Fibroblast of lung (primary cell): ENCODE data around the gene RENBP. TPM values are rescaled to one million over a fixed set of nuclear protein-coding genes. Genes with fewer than 3 reads are reported as not detected.

Experiments used
- DNase-seq, 2 donors: peaks; one replicate each; pipeline versions ENCODE4 v3.0.0 to v3.0.0-alpha.2; 2010; ENCODE audit warnings: low read depth in 2 of 2
- H2AFZ ChIP-seq: 2 replicates; pipeline ENCODE4 v1.5.1; 2012; ENCODE audit warnings: low read length, control low read depth, inconsistent platforms
- H3K27ac ChIP-seq: 2 replicates; pipeline ENCODE4 v1.5.1; 2011; ENCODE audit warnings: low read length, control low read depth; ENCODE audit not compliant: insufficient read depth
- H3K27me3 ChIP-seq: 2 replicates; pipeline ENCODE4 v1.5.1; 2011; ENCODE audit warnings: mild to moderate bottlenecking, low read length; ENCODE audit not compliant: control insufficient read depth, insufficient read depth
- H3K36me3 ChIP-seq: 2 replicates; pipeline ENCODE4 v1.5.1; 2011; ENCODE audit warnings: low read length; ENCODE audit not compliant: control insufficient read depth, insufficient read depth
- H3K4me1 ChIP-seq: 2 replicates; pipeline ENCODE4 v1.5.1; 2011; ENCODE audit warnings: low read length; ENCODE audit not compliant: control insufficient read depth, insufficient read depth; ENCODE audit errors: extremely low read depth
- H3K4me2 ChIP-seq: 2 replicates; pipeline ENCODE4 v1.5.1; 2011; ENCODE audit warnings: low read length, control low read depth; ENCODE audit not compliant: insufficient read depth; ENCODE audit errors: extremely low read depth
- H3K4me3 ChIP-seq, 4 experiments: fragments of 200-600 bp in 1 of 4; sonication (generic) in 1 of 4; replicated peaks in 1 of 4; 2 replicates each; pipeline ENCODE4 v1.5.1; 2011 to 2016; ENCODE audit warnings: low read length in 4 of 4, low read depth in 3 of 4, mild to moderate bottlenecking in 3 of 4, control low read depth in 2 of 4, inconsistent platforms in 1 of 4, mixed read lengths in 1 of 4; ENCODE audit not compliant: insufficient read depth in 1 of 4; ENCODE audit errors: control extremely low read depth in 1 of 4
- H3K79me2 ChIP-seq: 2 replicates; pipeline ENCODE4 v1.5.1; 2012; ENCODE audit warnings: mild to moderate bottlenecking, low read length, inconsistent platforms; ENCODE audit not compliant: control insufficient read depth, insufficient read depth
- H3K9ac ChIP-seq: 2 replicates; pipeline ENCODE4 v1.5.1; 2011; ENCODE audit warnings: mild to moderate bottlenecking, low read length, control low read depth; ENCODE audit not compliant: insufficient read depth
- H3K9me3 ChIP-seq: 2 replicates; pipeline ENCODE4 v1.5.1; 2012; ENCODE audit warnings: low read depth, low read length; ENCODE audit not compliant: control insufficient read depth, insufficient read depth
- H4K20me1 ChIP-seq: 2 replicates; pipeline ENCODE4 v1.5.1; 2011; ENCODE audit warnings: low read length; ENCODE audit not compliant: control insufficient read depth, insufficient read depth; ENCODE audit errors: extremely low read depth
- CTCF ChIP-seq, 2 donors: IDR thresholded peaks in 1 of 2; conservative IDR thresholded peaks in 1 of 2; 1 replicate in 1 of 2; 2 replicates in 1 of 2; pipeline ENCODE4 v1.5.1; 2011 to 2012; ENCODE audit warnings: low read length in 2 of 2, control low read depth in 1 of 2, inconsistent platforms in 1 of 2, low read depth in 1 of 2, mild to moderate bottlenecking in 1 of 2
- EZH2 ChIP-seq: IDR thresholded peaks from 2 replicates; pipeline ENCODE4 v1.5.1; 2012; ENCODE audit warnings: low read length, control low read depth, mild to moderate bottlenecking; ENCODE audit errors: missing control alignments
- polyA plus RNA-seq, 2 donors: library from polyadenylated mRNA; depleted of rRNA in 1 of 2; stranded (reverse) in 1 of 2; unstranded in 1 of 2; fragments of >200 nt; gene quantifications; 2 replicates each; pipeline ENCODE4 v1.2.1, GENCODE V29; 2011 to 2012; ENCODE audit warnings: missing spikeins in 1 of 2
- total RNA-seq: library from RNA; depleted of rRNA; stranded (reverse); fragments of >200 nt; gene quantifications from 2 replicates; pipeline ENCODE4 v1.2.1, GENCODE V29; 2014

Gene RENBP
- total and polyA plus RNA-seq, 2 donors (not counting 1 experiment from before 2014, with no cell fraction given) = 0.92 to 8.8 TPM

DNA sequence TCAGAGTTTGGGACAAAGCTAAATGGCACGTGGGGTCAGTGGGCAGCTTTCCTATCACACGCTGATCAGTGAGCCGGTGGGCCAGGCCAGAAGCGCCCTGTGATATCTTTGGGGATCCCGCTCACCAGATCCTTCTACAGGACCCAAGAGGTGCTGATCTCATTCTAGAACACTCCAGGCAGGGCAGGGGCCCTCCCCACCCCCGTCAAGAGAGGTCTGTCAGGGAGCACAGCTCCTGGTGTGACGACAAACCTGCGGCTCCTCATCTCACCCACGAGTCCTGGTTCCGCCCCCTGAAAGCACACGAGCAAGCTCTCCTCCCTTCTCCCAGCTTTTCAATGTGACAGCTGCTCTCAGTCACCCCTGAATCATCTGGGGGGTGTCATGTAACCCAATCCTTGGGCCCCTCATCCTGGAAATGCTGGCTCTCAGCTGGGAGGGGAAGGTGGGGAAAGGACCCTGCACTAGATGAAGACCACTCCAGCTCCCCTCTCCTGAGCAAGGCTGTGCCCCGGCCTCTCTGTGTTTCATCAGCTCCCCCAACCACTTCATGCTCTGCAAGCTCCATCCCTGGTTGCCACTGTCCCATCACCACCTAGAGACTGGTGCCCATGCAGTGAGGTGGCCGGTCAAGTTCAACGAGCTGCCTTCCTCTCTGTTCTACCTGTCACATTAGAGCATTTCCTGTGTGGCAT lies 22.5 kb upstream of the RENBP start:
- Histone ChIP-seq H3K4me1 (peaks cover 17% of the 10 kb centered on the region), H3K79me2 (peaks cover 79% of the 10 kb centered on the region), H3K4me2 (peak overlapping the region; percentile 35), H3K27ac (peak overlapping the region; percentile 32), H3K9me3 (no peaks in the 10 kb centered on the region), H3K9ac (no peak overlapping the region), H2AFZ (no peak overlapping the region), H3K36me3 (peaks cover 6% of the 10 kb centered on the region), H4K20me1 (no peaks in the 10 kb centered on the region), H3K27me3 (no peaks in the 10 kb centered on the region), H3K4me3 (peak overlapping the region in 1 of 4 experiments; percentile 22)
- peak in 1 of 2 donors; percentile 15 for DNase-seq
- no peak for TF ChIP-seq CTCF (conservative IDR thresholded peaks at IDR 0.05 in 1 of 2, IDR thresholded peaks at IDR 0.05 in 1 of 2; ENCODE audit: low read depth in 1 of 2, low read length in 2 of 2)
- no peak for TF ChIP-seq EZH2

- peak overlapping the region; percentile 25 for H3K4me2 ChIP-seq
- no peaks in the 10 kb centered on the region for H4K20me1 ChIP-seq
Observed at GRCh38 chrX:153966283-153966688, 21.8 kb upstream of the RENBP start.

DNA sequence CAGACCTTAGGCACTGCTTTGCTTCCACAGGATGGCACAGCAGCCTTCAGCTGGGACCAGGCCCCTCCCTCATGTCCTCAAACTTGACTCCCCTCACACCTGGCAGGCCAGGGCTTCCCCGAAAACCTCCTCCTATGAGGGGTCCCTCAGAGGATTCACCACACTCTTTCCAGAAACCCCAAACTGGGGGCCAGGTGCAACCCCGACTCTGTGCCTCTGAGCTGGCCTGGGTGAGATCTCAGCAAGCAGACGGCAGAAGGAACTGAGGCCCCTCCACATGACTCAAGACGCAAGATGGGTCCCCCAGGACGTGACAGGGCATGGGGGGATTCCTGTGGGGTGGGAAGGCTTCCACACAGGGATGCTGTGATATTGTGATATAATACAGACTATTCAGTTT lies 21.0 kb upstream of the RENBP start:
- no peaks in the 10 kb centered on the region for H3K9me3 ChIP-seq
- H3K27me3 ChIP-seq = no peaks in the 10 kb centered on the region
- peaks cover 11% of the 10 kb centered on the region for H3K36me3 ChIP-seq
- DNase-seq = no peak
- H3K4me2 ChIP-seq = no peak overlapping the region
- no peak for TF ChIP-seq CTCF (conservative IDR thresholded peaks at IDR 0.05 in 1 of 2, IDR thresholded peaks at IDR 0.05 in 1 of 2; ENCODE audit: low read depth in 1 of 2, low read length in 2 of 2)
- TF ChIP-seq EZH2 = no peak
- peaks cover 74% of the 10 kb centered on the region for H3K79me2 ChIP-seq
- no peaks in the 10 kb centered on the region for H4K20me1 ChIP-seq
- no peak overlapping the region for H3K4me3 ChIP-seq
- peaks cover 17% of the 10 kb centered on the region for H3K4me1 ChIP-seq
- H3K9ac ChIP-seq = no peak overlapping the region
- H3K27ac ChIP-seq = no peak overlapping the region
- no peak overlapping the region for H2AFZ ChIP-seq

More at GRCh38 chrX:153966283-153966688, 21.8 kb upstream of the RENBP start:
- no peaks in the 10 kb centered on the region for H3K27me3 ChIP-seq
- peak overlapping the region; percentile 32 for H3K27ac ChIP-seq
- no peaks in the 10 kb centered on the region for H3K9me3 ChIP-seq
- no peak overlapping the region for H2AFZ ChIP-seq
- H3K36me3 ChIP-seq = peaks cover 8% of the 10 kb centered on the region
- TF ChIP-seq CTCF (conservative IDR thresholded peaks at IDR 0.05 in 1 of 2, IDR thresholded peaks at IDR 0.05 in 1 of 2; ENCODE audit: low read depth in 1 of 2, low read length in 2 of 2) = no peak
- TF ChIP-seq EZH2 = no peak
- no peak overlapping the region for H3K9ac ChIP-seq
- H3K4me1 ChIP-seq = peaks cover 17% of the 10 kb centered on the region
- DNase-seq = peak in 1 of 2 donors; percentile 69
- H3K4me3 ChIP-seq = peak overlapping the region in 1 of 4 experiments; percentile 7
- peaks cover 79% of the 10 kb centered on the region for H3K79me2 ChIP-seq
